A549 (cell line): ENCODE measurements around the gene CELF2. TPM values are rescaled to one million over a fixed set of nuclear protein-coding genes. Genes with fewer than 3 reads are reported as not detected.

Source experiments
- ATAC-seq, 2 experiments: fragments of 200-7000 bp in 1 of 2; fragments of >200 bp in 1 of 2; cut with Nextera tagmentation in 1 of 2; cut with Tn5 transposase in 1 of 2; 3 replicates each; pipeline versions ENCODE4 v1.8.0 to v1.9.1; 2018 to 2020; ENCODE audit warnings: mild to moderate bottlenecking in 1 of 2, moderate library complexity in 1 of 2
- CTCF ChIA-PET: fragments of 300-600 bp; sonication (Branson Sonifier 250); formaldehyde crosslinking; extraction: SDS; loops from one replicate; lab custom pipeline; 2021; ENCODE audit warnings: antibody characterized with exemption, inconsistent platforms; lab: Yijun Ruan, JAX
- POLR2A ChIA-PET: fragments of 350-600 bp; formaldehyde crosslinking; extraction: SDS; loops from one replicate; lab custom pipeline; 2021; ENCODE audit warnings: antibody characterized with exemption, inconsistent platforms; lab: Yijun Ruan, JAX
- DNase-seq, 2 experiments: peaks; one replicate each; pipeline versions ENCODE4 v3.0.0 to v3.0.0-alpha.2; 2011 to 2016; ENCODE audit warnings: low read depth in 1 of 2, low spot score in 1 of 2
- FAIRE-seq: peaks from 2 replicates; lab custom pipeline; 2011; peaks lifted over from hg19 to GRCh38; lab: Jason Lieb, UNC
- H3K27ac ChIP-seq, 2 experiments: fragments of >200 bp; sonication (Bioruptor Twin); formaldehyde crosslinking; 3 replicates each; pipeline ENCODE4 v1.5.1; 2016 to 2017
- H3K4me1 ChIP-seq: fragments of >200 bp; sonication (Bioruptor Twin); formaldehyde crosslinking; 3 replicates; pipeline ENCODE4 v1.6.1; 2016
- H3K4me2 ChIP-seq: fragments of >200 bp; sonication (Bioruptor Twin); formaldehyde crosslinking; 3 replicates; pipeline ENCODE4 v1.6.1; 2016
- H3K4me3 ChIP-seq: fragments of >200 bp; sonication (Bioruptor Twin); formaldehyde crosslinking; 3 replicates; pipeline ENCODE4 v1.5.1; 2016
- H3K9me3 ChIP-seq: fragments of >200 bp; sonication (Bioruptor Twin); formaldehyde crosslinking; 3 replicates; pipeline ENCODE4 v1.6.1; 2016
- ATOH8 ChIP-seq: fragments of 250-450 bp; sonication (Bioruptor Pico); IDR thresholded peaks from 2 replicates; pipeline ENCODE4 v1.5.0; 2020; ENCODE audit warnings: low read depth, mild to moderate bottlenecking, moderate library complexity
- BCL3 ChIP-seq: fragments of >200 bp; sonication (Bioruptor Twin); formaldehyde crosslinking; IDR thresholded peaks from 3 replicates; pipeline ENCODE4 v1.6.1; 2016
- CHD4 ChIP-seq: fragments of 200-600 bp; sonication (generic); IDR thresholded peaks from 2 replicates; pipeline ENCODE4 v1.6.1; 2016; ENCODE audit warnings: antibody characterized with exemption, mild to moderate bottlenecking, borderline replicate concordance
- E2F6 ChIP-seq: IDR thresholded peaks from 2 replicates; pipeline ENCODE4 v1.6.1; 2012; ENCODE audit warnings: low read depth, borderline replicate concordance
- EHMT2 ChIP-seq: fragments of 200-600 bp; sonication (generic); IDR thresholded peaks from 2 replicates; pipeline ENCODE4 v1.6.1; 2016; ENCODE audit warnings: antibody characterized with exemption, low read depth, mild to moderate bottlenecking, moderate library complexity
- ESRRA ChIP-seq: fragments of 150-350 bp; IDR thresholded peaks from 2 replicates; pipeline ENCODE4 v1.6.1; 2014; ENCODE audit warnings: mild to moderate bottlenecking, low read length, borderline replicate concordance
- HDAC2 ChIP-seq: fragments of 200-600 bp; sonication (generic); IDR thresholded peaks from 2 replicates; pipeline ENCODE4 v1.6.1; 2016
- HES2 ChIP-seq: fragments of >200 bp; sonication (Bioruptor Twin); formaldehyde crosslinking; IDR thresholded peaks from 2 replicates; pipeline ENCODE4 v1.6.1; 2016
- HMGXB4 ChIP-seq: fragments of 250-450 bp; sonication (Bioruptor Pico); IDR thresholded peaks from 2 replicates; pipeline ENCODE4 v1.5.0; 2021; ENCODE audit warnings: mild to moderate bottlenecking, moderate library complexity, borderline replicate concordance
- HOXB13 ChIP-seq: fragments of 250-450 bp; sonication (Bioruptor Pico); IDR thresholded peaks from 2 replicates; pipeline ENCODE4 v1.5.0; 2020; ENCODE audit warnings: low read depth, mild to moderate bottlenecking, moderate library complexity
- KDM1A ChIP-seq: fragments of 200-600 bp; sonication (generic); IDR thresholded peaks from 2 replicates; pipeline ENCODE4 v1.6.1; 2016; ENCODE audit warnings: low read depth, mild to moderate bottlenecking
- MYC ChIP-seq: IDR thresholded peaks from 2 replicates; pipeline ENCODE4 v1.6.1; 2012; ENCODE audit warnings: mild to moderate bottlenecking, inconsistent platforms, low read length, improper control_type of control experiment, borderline replicate concordance
- NFE2L2 ChIP-seq: fragments of 150-350 bp; conservative IDR thresholded peaks from 2 replicates; pipeline ENCODE4 v1.6.1; 2014; ENCODE audit warnings: low read length
- NPAS2 ChIP-seq: fragments of 250-450 bp; sonication (Bioruptor Pico); IDR thresholded peaks from 2 replicates; pipeline ENCODE4 v1.8.0; 2022; ENCODE audit warnings: mild to moderate bottlenecking, moderate library complexity, borderline replicate concordance
- PBX3 ChIP-seq: IDR thresholded peaks from 2 replicates; pipeline ENCODE4 v1.6.1; 2012
- PHF8 ChIP-seq: fragments of 200-600 bp; sonication (generic); IDR thresholded peaks from 2 replicates; pipeline ENCODE4 v1.6.1; 2016; ENCODE audit warnings: low read depth, mild to moderate bottlenecking, antibody characterized with exemption, moderate library complexity, borderline replicate concordance
- POLR2A ChIP-seq: IDR thresholded peaks from 2 replicates; pipeline ENCODE4 v1.6.1; 2012; ENCODE audit warnings: mild to moderate bottlenecking, low read length
- RAD21 ChIP-seq, 2 experiments: fragments of >200 bp in 1 of 2; sonication (Bioruptor Twin) in 1 of 2; formaldehyde crosslinking in 1 of 2; IDR thresholded peaks in 1 of 2; conservative IDR thresholded peaks in 1 of 2; 2 replicates in 1 of 2; 3 replicates in 1 of 2; pipeline ENCODE4 v1.6.1; 2012 to 2018; ENCODE audit warnings: inconsistent platforms in 1 of 2
- SREBF2 ChIP-seq: fragments of 450-650 bp; IDR thresholded peaks from 2 replicates; pipeline ENCODE4 v1.6.1; 2014; ENCODE audit warnings: mild to moderate bottlenecking, moderate library complexity
- TFCP2L1 ChIP-seq: fragments of 250-450 bp; sonication (Bioruptor Pico); IDR thresholded peaks from 2 replicates; pipeline ENCODE4 v1.5.0; 2021; ENCODE audit warnings: mild to moderate bottlenecking
- USF2 ChIP-seq: fragments of 450-650 bp; IDR thresholded peaks from 2 replicates; pipeline ENCODE4 v1.6.1; 2014; ENCODE audit warnings: antibody characterized with exemption
- ZFP36 ChIP-seq: fragments of 450-650 bp; IDR thresholded peaks from 2 replicates; pipeline ENCODE4 v1.6.1; 2014; ENCODE audit warnings: borderline replicate concordance; ENCODE audit not compliant: partially characterized antibody
- ZNF302 ChIP-seq: fragments of 250-450 bp; sonication (Bioruptor Pico); IDR thresholded peaks from 2 replicates; pipeline ENCODE4 v1.9.0; 2021; ENCODE audit warnings: inconsistent platforms, mild to moderate bottlenecking, moderate library complexity
- WGBS: methylation state at CpG from one replicate; pipeline ENCODE4 v1.1.6; 2017; ENCODE audit errors: missing lambda C conversion rate; 5-methylcytosine and 5-hydroxymethylcytosine counted together
- polyA plus RNA-seq, 4 experiments: library from polyadenylated mRNA; depleted of rRNA in 3 of 4; stranded (reverse); fragments of >200 nt; fragmentation: RNase III in 1 of 4; extraction: RNeasy Plus Mini Kit Qiagen cat#74134 plus additional on column Dnase treatment in 1 of 4; gene quantifications; 2 replicates in 3 of 4; 3 replicates in 1 of 4; pipeline ENCODE4 v1.2.3, GENCODE V29; 2011 to 2017

Gene CELF2
- polyA plus RNA-seq, 2 of the 4 experiments (the other 2 are of a cell fraction): 0.01 to 0.03 TPM

- no peak for TF ChIP-seq HMGXB4 (CRISPR knock-in tag)
- TF ChIP-seq MYC: no peak
- no peak for TF ChIP-seq HOXB13 (CRISPR knock-in tag)
- TF ChIP-seq NFE2L2: no peak
- no peak for TF ChIP-seq CHD4
- TF ChIP-seq ZFP36: no peak
- TF ChIP-seq ATOH8 (CRISPR knock-in tag): no peak
These were observed 39.3 kb downstream of the CELF2 start (continued) for GRCh38 chr10:11057018-11057417.

GRCh38 chr10:11057448-11057847 lies 39.8 kb downstream of the CELF2 start:
- no peak for ATAC-seq
- H3K4me2 ChIP-seq: no peak overlapping the region

More at GRCh38 chr10:11057448-11057847, 39.8 kb downstream of the CELF2 start:
- Histone ChIP-seq H3K27ac (no peak overlapping the region), H3K4me1 (no peaks in the 10 kb centered on the region), H3K9me3 (no peaks in the 10 kb centered on the region), H3K4me3 (no peak overlapping the region)
- CTCF ChIA-PET: interaction anchor here (0.7 kb wide), 1 partner anchor 92 kb away, joined by 3 read pairs; no protein-coding TSS in a partner anchor
- POLR2A ChIA-PET: no interaction called here
- 31% methylated on average over 6 of the region's 6 CpGs for WGBS
- DNase-seq (no peak), FAIRE-seq (no peak)
- TF ChIP-seq E2F6 (no peak), RAD21 (conservative IDR thresholded peaks at IDR 0.05 in 1 of 2, IDR thresholded peaks at IDR 0.05 in 1 of 2) (no peak), EHMT2 (no peak), BCL3 (no peak), KDM1A (no peak), USF2 (no peak), ZNF302 (no peak), HDAC2 (no peak), PHF8 (no peak), SREBF2 (no peak), HOXB13 (CRISPR knock-in tag) (no peak), ESRRA (no peak), ZFP36 (no peak), PBX3 (no peak), NPAS2 (CRISPR knock-in tag) (no peak), TFCP2L1 (CRISPR knock-in tag) (no peak), HES2 (no peak), POLR2A (no peak)
